Activated CD4-positive, alpha-beta T cell treated with anti-CD3 and anti-CD28 coated beads, Interleukin-2, amount 10 ng/mL, durations not matched to agents 24 days and 14 days (primary cell): ENCODE results near the gene GPR148. TPM values are rescaled to one million over a fixed set of nuclear protein-coding genes. Genes with fewer than 3 reads are reported as not detected.
A peak's percentile ranks its signal among the peaks of the same experiment; 100 is the strongest.

Experiments
- DNase-seq: peaks from one replicate; pipeline ENCODE4 v3.0.0; 2022
- H3K27ac Mint-ChIP-seq: one replicate; pipeline ENCODE4 v1.8.0; 2022; ENCODE audit warnings: mild to moderate bottlenecking, mixed read lengths
- H3K27me3 Mint-ChIP-seq: one replicate; pipeline ENCODE4 v1.8.0; 2022; ENCODE audit warnings: mixed read lengths
- H3K36me3 Mint-ChIP-seq: one replicate; pipeline ENCODE4 v1.8.0; 2022; ENCODE audit warnings: low read depth, mild to moderate bottlenecking, mixed read lengths
- H3K4me1 Mint-ChIP-seq: one replicate; pipeline ENCODE4 v1.8.0; 2021; ENCODE audit warnings: mixed read lengths
- H3K4me3 Mint-ChIP-seq: one replicate; pipeline ENCODE4 v1.8.0; 2022; ENCODE audit warnings: mild to moderate bottlenecking, moderate library complexity, mixed read lengths
- H3K9me3 Mint-ChIP-seq: one replicate; pipeline ENCODE4 v1.8.0; 2021; ENCODE audit warnings: mixed read lengths
- intact Hi-C: fragments of 100-400 bp; cut with micrococcal nuclease; formaldehyde crosslinking; loops from one replicate; pipeline ENCODE4 v1.15.1; 2023
- total RNA-seq: library from RNA; stranded (reverse); gene quantifications from 2 replicates; pipeline ENCODE4 v1.2.3, GENCODE V29; 2022

GPR148 gene
- total RNA-seq, 1 donor from 2014 or later: not detected

DNA sequence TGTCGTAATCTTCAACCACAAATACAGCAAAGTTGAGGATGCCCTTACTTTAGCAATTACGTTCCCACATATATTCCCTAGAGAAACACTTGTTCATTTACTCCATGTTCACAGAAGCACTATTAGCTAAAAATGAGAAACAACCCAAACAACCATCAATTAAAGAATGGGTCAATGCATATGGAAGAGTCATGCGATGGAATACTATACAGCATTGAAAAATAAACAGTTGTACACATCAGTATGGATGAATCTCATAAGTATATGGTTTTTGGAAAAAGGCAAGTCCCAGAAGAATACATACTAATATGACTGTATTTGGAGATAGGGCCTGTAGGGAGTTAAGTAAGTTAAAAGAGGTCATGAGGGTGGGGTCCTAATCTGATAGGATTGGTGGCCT lies 6.3 kb downstream of the GPR148 start:
- no peaks in the 10 kb centered on the region for H3K36me3 Mint-ChIP-seq
- intact Hi-C loops: no loop called here
- H3K27me3 Mint-ChIP-seq: peaks cover 8% of the 10 kb centered on the region
- no peak overlapping the region for H3K27ac Mint-ChIP-seq
- H3K4me3 Mint-ChIP-seq: no peak overlapping the region
- H3K9me3 Mint-ChIP-seq: peaks cover 6% of the 10 kb centered on the region
- DNase-seq: no peak
- no peaks in the 10 kb centered on the region for H3K4me1 Mint-ChIP-seq

DNA sequence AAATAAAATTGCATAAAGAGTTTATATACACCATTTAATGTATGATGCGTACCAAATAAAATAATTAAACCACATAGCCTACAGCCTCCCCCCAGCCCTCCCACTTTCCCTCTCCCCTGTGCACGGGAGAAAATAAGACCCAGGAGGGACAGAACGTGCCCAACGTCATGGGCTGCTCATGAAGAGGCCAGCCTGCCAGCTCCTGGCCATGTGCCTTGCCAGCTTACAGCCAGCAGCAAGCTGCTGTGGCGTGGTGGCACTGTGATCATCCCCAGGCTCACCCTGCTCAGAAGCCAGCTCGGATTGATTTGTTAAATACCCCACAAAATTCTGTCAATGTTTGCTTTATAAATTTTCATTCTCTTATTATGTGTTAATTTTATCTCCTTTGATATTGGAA lies 7.6 kb downstream of the GPR148 start:
- no peaks in the 10 kb centered on the region for H3K36me3 Mint-ChIP-seq

DNA sequence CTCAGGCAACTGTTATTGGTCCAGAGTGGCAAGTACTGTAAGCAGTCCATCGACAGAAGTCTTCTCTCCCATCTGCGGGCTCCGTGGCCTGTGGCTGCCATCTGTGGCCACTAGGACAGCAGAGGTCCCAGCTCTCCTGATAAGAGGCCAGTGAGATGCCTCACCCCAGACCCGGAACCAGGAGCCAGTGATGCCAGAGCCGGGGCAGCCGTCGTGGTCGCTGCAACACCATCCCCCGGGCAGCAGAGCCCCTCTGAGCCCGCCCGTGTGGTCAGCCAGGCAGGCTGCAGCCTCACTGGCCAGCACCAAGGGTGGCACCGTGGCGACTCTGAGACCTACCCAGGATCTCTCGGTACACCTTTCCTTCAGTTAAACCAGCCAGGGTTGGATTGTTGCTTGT lies 8.7 kb downstream of the GPR148 start:
- H3K27me3 Mint-ChIP-seq: peaks cover 8% of the 10 kb centered on the region
- H3K4me1 Mint-ChIP-seq: no peaks in the 10 kb centered on the region
- intact Hi-C loops: no loop called here

More for the DNA sequence above, 7.6 kb downstream of the GPR148 start:
- peaks cover 6% of the 10 kb centered on the region for H3K27me3 Mint-ChIP-seq
- intact Hi-C loops: no loop called here
- H3K4me3 Mint-ChIP-seq: no peak overlapping the region
- peak; percentile 30 for DNase-seq
- no peak overlapping the region for H3K27ac Mint-ChIP-seq
- H3K4me1 Mint-ChIP-seq: no peaks in the 10 kb centered on the region
- peaks cover 6% of the 10 kb centered on the region for H3K9me3 Mint-ChIP-seq

DNA sequence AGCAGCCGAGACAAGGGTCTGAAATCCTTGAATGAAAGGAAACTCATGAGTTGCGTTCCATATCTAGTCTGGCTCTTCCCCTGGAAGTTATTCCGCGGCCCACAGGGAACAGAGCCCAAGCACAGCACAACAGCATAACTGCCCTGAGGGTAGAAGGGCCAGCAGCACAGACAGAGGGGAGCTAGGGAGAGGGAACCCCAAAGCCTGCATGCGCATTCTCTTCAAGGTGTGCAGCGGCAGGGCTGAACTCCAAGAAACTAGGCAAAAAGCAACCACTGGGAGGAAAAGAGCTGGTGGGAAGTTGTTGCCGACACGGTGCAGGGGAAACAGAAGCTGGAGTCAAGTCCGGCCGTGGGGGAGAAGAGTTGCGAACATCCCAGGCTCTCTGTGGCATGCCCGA lies 11.8 kb downstream of the GPR148 start:
- Mint-ChIP-seq H3K27ac (no peak overlapping the region), H3K36me3 (no peaks in the 10 kb centered on the region), H3K27me3 (peaks cover 16% of the 10 kb centered on the region), H3K9me3 (no peaks in the 10 kb centered on the region), H3K4me1 (no peaks in the 10 kb centered on the region), H3K4me3 (no peak overlapping the region)
- intact Hi-C loops: no loop called here
- DNase-seq: no peak

More for the DNA sequence above, 8.7 kb downstream of the GPR148 start:
- Mint-ChIP-seq H3K36me3 (no peaks in the 10 kb centered on the region), H3K4me3 (no peak overlapping the region), H3K27ac (no peak overlapping the region), H3K9me3 (peaks cover 6% of the 10 kb centered on the region)
- DNase-seq: no peak

DNA sequence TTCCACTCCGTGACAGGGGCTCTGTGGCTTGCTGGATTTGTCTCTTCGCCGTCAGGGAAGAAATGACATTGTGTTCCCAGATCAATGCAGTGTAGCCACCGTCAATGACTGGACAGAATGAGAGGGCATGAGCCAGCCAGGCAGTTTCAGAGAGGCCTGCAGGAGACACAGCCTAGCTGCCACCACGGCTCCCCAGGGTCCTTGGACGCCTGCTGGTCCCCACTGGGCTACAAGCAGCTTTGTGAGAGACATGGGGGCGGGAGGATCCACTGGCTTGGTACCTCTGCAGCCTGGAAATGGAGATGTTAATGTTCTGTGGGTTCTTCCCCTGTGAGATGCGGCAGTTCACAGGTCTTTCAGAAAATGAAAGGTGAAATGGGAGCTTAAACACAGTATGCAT lies 14.4 kb downstream of the GPR148 start:
- Mint-ChIP-seq H3K4me3 (no peak overlapping the region), H3K27me3 (peaks cover 20% of the 10 kb centered on the region), H3K27ac (no peak overlapping the region), H3K36me3 (no peaks in the 10 kb centered on the region), H3K9me3 (no peaks in the 10 kb centered on the region), H3K4me1 (no peaks in the 10 kb centered on the region)
- DNase-seq: no peak
- intact Hi-C loops: no loop called here

DNA sequence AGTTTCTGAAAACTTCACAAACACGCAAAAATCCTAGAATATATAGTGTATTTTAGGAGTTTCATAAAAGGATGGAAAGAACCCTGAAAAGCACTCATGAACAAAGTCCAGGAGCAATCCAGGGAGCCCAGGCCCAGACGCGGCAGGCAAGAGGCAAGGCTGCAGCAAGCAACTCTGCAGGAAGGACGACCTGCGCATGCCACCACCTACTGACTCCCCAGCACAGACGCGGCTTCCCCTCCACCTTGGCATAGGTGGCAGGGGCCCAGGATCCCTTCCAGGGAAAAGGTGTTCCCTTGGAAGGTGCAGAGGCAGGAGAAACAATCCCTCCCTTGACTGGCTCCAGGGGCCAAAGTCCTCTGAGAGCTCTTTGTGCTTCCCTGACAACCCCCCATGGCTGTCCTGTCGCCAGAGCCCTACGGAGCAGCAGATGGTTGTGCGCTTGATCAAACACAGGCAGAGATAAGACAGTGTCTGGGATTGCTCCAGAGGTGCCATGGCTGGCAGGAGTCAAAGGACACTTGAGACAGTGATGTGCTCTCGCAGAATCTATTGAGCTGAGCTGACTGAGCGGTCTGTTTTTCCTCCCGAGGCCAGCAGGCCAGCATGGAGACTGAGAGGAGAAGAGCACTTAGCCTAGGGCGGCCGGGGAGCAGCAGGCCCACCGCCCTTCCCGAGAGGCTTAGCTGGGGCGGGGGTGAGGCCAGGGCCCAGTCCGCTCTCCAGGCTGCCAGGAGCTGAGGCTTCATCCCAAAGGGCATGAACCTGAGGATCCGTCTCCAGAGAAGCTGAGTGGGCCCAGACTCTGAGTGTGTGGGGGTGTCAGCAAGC lies 15.6 kb downstream of the GPR148 start:
- no peaks in the 10 kb centered on the region for H3K9me3 Mint-ChIP-seq
- H3K36me3 Mint-ChIP-seq: no peaks in the 10 kb centered on the region
- intact Hi-C loops: no loop called here

DNA sequence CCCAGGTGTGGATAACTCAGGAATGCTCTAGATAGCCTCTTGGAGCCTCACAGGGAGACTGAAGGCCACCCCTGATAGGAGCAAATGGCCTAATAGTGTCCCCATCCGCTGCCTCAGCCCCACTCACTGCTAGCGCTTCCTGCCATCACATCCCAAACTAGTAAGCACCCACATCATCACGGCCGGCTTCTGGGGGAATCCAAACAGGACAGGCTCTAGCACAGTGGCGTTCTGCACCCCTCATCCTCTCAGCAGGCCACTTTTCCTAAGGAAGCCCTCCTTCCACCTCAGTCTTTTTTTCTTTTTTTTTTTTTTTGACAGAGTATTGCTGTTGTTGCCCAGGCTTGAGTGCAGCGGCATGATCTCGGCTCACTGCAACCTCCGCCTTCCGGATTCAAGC lies 20.2 kb downstream of the GPR148 start:
- Mint-ChIP-seq H3K27ac (no peak overlapping the region), H3K4me3 (no peak overlapping the region), H3K4me1 (no peaks in the 10 kb centered on the region), H3K36me3 (no peaks in the 10 kb centered on the region), H3K27me3 (peaks cover 19% of the 10 kb centered on the region), H3K9me3 (no peaks in the 10 kb centered on the region)
- intact Hi-C loops: no loop called here
- no peak for DNase-seq

More for the DNA sequence above, 15.6 kb downstream of the GPR148 start:
- peaks cover 20% of the 10 kb centered on the region for H3K27me3 Mint-ChIP-seq
- DNase-seq: no peak
- no peak overlapping the region for H3K27ac Mint-ChIP-seq
- no peaks in the 10 kb centered on the region for H3K4me1 Mint-ChIP-seq
- no peak overlapping the region for H3K4me3 Mint-ChIP-seq

DNA sequence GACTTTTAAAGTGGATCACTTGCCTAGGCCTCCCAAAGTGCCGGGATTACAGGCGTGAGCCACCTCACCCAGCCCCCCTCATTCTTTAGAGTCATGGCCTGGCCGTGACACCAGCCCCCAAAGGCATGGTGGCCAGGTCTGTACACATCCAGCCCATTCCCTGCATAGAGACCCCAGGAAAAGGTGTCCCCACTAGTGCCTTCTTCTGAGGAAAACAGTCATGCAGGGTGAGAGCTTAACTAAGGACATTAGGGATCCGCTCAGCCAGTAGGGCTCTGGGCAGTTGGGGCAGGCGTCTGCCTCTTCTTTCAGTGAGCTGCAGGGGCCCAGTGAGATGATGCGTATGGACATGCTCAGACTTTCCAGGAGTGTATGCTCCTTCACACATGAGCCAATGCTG lies 20.8 kb downstream of the GPR148 start:
- no peak for DNase-seq
- no peaks in the 10 kb centered on the region for H3K36me3 Mint-ChIP-seq
- no peak overlapping the region for H3K4me3 Mint-ChIP-seq
- no peaks in the 10 kb centered on the region for H3K4me1 Mint-ChIP-seq
- intact Hi-C loops: no loop called here
- no peaks in the 10 kb centered on the region for H3K9me3 Mint-ChIP-seq
- no peak overlapping the region for H3K27ac Mint-ChIP-seq
- peaks cover 15% of the 10 kb centered on the region for H3K27me3 Mint-ChIP-seq

DNA sequence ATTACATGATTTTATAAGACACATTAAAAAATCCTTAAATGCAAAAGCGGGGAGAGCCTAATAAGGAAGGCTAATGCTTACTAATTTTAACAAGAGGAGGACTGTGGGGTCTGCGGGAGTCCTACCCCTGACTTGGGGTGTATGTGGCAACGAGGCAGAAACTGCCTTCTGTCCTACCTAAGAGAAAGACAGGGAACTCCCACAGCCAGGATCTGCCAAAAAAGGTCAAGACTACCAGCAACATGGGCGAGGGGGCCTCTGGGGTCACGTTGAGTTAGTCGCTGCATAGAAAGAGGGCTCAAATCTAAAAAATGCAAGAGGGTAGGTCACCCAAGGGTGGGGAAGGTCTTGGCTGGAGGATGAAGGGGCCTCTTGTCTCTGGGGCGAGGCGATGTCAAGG lies 25.9 kb downstream of the GPR148 start:
- H3K4me3 Mint-ChIP-seq: no peak overlapping the region
- no peaks in the 10 kb centered on the region for H3K4me1 Mint-ChIP-seq
- peaks cover 34% of the 10 kb centered on the region for H3K27me3 Mint-ChIP-seq
- intact Hi-C loops: no loop called here
- H3K36me3 Mint-ChIP-seq: no peaks in the 10 kb centered on the region
- H3K9me3 Mint-ChIP-seq: no peaks in the 10 kb centered on the region
- DNase-seq: no peak
- H3K27ac Mint-ChIP-seq: no peak overlapping the region

DNA sequence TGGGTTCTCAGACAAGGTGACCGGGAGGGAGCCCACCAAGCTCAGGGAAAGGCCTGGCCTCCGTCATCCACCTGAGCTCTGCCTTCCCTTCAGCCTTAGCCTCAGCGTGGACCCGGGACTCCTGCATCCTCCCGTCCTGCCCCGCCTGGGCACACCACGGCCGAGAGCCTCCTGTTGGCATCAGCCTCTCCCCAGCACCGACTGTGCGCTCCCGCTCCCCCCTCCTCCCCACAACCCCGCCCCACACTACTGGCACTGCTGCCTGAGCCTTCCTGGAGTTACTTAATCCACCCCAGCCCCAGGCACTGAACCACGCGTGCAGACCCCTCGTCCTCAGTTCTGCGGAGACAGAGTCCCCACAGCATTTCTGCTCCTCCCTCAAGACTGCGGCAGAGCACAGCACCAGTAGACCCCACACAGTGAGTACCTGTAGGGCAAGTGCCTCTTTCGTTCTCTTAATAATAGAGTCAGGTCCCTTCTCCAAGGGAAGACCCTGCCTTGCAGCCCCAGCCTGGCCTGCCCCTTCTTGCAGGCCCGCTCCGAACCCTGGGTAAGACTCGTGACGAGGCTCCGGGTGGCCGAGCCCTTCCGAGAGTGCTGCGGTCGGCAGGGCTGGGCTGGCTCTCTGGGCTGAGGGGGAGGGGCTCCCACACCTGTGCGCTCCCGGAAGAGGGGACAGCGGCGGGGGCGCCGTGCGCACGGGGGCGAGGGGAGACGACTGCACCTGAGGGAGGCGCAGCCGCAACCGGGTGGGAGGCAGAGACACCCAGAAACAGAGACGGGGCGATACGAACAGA lies 26.6 kb downstream of the GPR148 start, which contains the start of gene AMER3:
TSS of gene AMER3 (plus strand) at position 285 of the 797 bp plus-strand sequence. CDS start 6,533 bp downstream, outside the sequence.
- DNase-seq: no peak
- Mint-ChIP-seq H3K27ac (no peak within 1 kb of the TSS), H3K36me3 (no peaks in the 10 kb centered on the region), H3K4me1 (no peaks in the 10 kb centered on the region), H3K27me3 (peaks cover 34% of the 10 kb centered on the region), H3K9me3 (no peaks in the 10 kb centered on the region), H3K4me3 (no peak within 1 kb of the TSS)
- intact Hi-C loops: no loop called here

DNA sequence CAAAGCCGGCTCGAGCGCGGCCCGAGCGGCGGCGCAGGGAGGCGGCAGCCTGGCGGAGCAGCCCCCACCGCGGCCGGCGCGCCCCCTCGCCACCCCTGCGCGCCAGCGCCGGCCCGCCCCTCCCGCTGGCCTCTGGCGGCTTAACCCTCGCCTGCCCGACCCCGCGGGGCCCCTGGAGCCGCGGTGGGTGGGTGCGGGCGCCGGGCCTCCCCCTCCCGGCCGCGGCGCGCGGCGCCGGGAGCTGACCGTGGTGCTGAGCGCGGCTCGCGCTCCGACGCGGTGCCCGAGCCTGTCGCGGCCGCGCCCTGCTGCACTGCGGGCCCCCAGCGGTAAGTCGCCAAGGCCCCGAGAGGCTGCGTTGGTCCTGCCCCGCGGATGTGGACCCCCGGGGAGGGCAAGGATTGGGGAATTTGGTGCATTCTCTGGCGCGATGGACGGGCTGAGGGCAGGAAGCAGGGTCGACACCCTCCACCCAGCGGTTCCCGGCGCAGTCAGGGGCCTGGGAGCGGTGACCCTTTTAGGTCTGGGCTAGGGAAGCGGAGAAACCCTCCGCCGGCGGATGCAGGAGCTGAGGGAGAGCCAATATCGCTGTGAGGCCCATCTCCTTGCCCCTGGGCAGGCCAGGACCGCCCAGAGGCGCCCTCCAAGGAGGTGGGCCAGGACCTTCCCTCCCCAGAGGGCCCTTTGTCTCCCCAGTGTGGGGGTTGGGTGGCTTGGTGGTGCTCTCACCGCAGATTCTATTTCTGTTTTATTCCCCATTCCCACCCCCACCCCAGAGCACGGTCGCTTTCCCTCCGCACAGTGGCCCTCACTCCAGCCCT lies 27.4 kb downstream of the GPR148 start:
- peak; percentile 62 for DNase-seq
- H3K27ac Mint-ChIP-seq: no peak overlapping the region
- no peaks in the 10 kb centered on the region for H3K9me3 Mint-ChIP-seq
- H3K27me3 Mint-ChIP-seq: peaks cover 34% of the 10 kb centered on the region
- intact Hi-C loops: no loop called here
- no peaks in the 10 kb centered on the region for H3K36me3 Mint-ChIP-seq
- H3K4me3 Mint-ChIP-seq: no peak overlapping the region
- H3K4me1 Mint-ChIP-seq: no peaks in the 10 kb centered on the region

DNA sequence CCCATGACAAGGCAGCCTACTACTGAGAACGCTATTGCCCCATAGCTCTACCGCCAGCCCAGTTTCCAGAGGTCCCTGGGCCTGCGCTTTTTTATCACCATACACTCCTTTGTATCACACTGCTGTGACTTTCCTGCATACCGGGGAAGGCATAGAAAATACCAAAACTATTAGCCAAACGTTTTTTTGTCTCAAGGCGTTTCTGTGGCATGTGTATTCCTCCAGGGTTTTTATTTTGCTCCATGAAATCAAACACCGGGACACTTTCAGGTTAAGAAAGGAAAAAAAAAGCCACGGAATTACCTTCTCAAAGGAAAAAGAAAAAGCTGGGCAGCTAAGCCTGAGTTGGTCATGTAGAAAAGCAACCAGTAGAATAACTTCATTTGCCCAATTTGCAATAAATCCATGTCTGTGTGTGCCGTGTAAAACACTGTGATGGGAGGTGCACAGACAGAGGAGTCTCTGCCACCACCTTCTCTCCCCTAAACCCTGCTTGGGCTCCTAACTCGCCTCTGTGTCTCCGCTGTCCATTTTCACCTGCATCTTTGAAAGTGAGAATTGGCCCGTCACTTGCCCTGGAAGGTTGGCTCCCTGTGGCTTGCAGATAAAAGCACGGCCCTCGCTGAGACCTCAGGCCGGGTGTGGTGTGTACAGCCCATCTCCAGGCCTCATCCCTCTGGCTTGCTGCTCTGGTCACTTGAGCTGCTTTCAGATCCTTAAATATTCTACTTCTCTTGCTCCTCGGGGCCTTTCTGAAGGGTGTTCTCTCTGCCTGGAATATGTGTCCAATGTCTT lies 28.2 kb downstream of the GPR148 start:
- Mint-ChIP-seq H3K4me3 (no peak overlapping the region), H3K4me1 (no peaks in the 10 kb centered on the region), H3K9me3 (no peaks in the 10 kb centered on the region), H3K27ac (no peak overlapping the region), H3K36me3 (no peaks in the 10 kb centered on the region), H3K27me3 (peaks cover 34% of the 10 kb centered on the region)
- intact Hi-C loops: no loop called here
- DNase-seq: no peak
